GM13976 (cell line): ENCODE results near the gene SLC35E1.
"Not testable (repeated sequence)": the region's sequence is repeated elsewhere in the genome, so short reads cannot be mapped to it uniquely, and the experiment has no call there.

Experiments used
- DNase-seq: peaks from one replicate; pipeline ENCODE4 v3.0.0; 2012; ENCODE audit warnings: low spot score
- in situ Hi-C: fragments of 300-500 bp; cut with MboI; formaldehyde crosslinking; loops from one replicate; pipeline ENCODE4 v1.12.0; 2022; ENCODE audit warnings: low sequenced_read_pairs, mixed read lengths, inconsistent platforms; ENCODE audit not compliant: unreplicated experiment
- TF ChIP-seq, protein P1 (sequence below): IDR thresholded peaks from 2 replicates; pipeline ENCODE4 v1.5.1; 2012; ENCODE audit warnings: borderline replicate concordance, mild to moderate bottlenecking; ENCODE audit not compliant: insufficient read depth; ENCODE audit errors: extremely low read depth, missing control alignments, control extremely low read depth

SLC35E1 gene

DNA sequence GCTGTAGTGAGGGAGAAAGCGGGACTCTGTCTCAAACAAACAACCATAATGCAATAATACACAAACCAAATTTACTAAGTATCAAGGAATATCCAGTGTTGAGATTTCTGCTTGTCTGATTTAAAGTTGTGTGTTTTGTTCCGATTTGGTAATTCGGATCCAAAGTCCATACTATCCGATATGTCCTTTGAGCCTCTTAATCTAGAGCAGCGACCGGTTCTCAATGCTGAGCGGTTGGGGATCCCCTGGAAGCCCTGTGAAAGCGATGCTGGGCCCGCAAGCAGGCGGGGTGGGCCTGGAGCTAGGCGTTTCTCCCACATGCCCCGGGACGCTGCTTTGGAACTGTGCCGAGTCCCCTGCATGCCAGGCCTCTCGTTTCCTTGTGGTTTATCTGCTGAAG, 55.8 kb downstream of the SLC35E1 start:
- TF ChIP-seq, protein P1, sequence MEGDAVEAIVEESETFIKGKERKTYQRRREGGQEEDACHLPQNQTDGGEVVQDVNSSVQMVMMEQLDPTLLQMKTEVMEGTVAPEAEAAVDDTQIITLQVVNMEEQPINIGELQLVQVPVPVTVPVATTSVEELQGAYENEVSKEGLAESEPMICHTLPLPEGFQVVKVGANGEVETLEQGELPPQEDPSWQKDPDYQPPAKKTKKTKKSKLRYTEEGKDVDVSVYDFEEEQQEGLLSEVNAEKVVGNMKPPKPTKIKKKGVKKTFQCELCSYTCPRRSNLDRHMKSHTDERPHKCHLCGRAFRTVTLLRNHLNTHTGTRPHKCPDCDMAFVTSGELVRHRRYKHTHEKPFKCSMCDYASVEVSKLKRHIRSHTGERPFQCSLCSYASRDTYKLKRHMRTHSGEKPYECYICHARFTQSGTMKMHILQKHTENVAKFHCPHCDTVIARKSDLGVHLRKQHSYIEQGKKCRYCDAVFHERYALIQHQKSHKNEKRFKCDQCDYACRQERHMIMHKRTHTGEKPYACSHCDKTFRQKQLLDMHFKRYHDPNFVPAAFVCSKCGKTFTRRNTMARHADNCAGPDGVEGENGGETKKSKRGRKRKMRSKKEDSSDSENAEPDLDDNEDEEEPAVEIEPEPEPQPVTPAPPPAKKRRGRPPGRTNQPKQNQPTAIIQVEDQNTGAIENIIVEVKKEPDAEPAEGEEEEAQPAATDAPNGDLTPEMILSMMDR: no peak
- no peak for DNase-seq
- in situ Hi-C loops: no loop called here

DNA sequence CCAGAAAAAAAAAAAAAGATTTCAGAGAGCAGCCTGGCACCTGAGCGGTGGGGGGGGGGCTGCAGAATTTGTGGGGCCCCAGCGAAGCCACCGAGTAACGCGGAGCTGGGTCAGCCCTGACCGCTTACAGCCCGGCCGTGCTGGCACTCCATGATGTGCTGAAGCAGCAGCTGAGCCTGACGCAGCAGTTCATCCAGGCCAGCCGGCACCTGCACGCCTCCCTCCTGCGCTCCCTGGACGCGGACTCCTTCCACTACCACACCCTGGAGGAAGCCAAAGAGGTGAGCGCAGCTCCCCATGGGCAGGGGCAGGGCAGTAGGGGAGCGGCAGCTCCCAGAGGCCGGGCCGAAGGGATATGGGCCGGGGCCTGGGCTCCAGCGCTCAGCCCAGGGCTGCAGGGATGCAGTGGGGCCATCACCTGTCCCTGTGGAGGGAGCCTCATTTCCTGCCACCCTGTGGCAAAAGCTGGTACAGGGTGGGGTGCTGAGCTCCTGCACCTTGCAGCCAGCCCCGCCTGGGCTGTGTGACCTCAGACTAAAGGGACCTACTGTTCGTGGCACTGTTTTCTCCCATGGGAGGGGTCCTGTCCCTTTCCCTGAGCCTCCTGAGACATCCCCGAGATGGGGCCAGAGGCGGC, 57.7 kb downstream of the SLC35E1 start:
- in situ Hi-C loops: no loop called here
- no peak for DNase-seq
- TF ChIP-seq, protein P1: no peak

DNA sequence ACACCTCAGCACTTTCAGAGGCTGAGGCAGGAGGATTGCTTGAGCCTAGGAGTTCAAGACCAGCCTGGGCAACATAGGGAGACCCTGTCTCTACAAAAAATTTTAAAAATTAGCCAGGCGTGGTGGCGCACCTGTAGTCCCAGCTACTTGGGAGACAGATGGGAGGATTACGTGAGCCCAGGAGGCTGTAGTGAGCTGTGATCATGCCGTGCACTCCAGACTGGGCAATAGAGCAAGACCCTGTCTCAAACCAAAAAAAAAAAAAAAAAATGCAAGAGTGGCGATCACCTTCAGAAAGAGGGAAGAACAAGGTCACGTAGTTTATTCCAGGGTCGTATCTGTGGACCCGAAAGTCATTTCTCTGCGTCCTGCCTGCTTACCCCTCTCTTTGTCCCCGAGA, 59.6 kb downstream of the SLC35E1 start:
- in situ Hi-C loops, DNase-seq: not testable (repeated sequence)

DNA sequence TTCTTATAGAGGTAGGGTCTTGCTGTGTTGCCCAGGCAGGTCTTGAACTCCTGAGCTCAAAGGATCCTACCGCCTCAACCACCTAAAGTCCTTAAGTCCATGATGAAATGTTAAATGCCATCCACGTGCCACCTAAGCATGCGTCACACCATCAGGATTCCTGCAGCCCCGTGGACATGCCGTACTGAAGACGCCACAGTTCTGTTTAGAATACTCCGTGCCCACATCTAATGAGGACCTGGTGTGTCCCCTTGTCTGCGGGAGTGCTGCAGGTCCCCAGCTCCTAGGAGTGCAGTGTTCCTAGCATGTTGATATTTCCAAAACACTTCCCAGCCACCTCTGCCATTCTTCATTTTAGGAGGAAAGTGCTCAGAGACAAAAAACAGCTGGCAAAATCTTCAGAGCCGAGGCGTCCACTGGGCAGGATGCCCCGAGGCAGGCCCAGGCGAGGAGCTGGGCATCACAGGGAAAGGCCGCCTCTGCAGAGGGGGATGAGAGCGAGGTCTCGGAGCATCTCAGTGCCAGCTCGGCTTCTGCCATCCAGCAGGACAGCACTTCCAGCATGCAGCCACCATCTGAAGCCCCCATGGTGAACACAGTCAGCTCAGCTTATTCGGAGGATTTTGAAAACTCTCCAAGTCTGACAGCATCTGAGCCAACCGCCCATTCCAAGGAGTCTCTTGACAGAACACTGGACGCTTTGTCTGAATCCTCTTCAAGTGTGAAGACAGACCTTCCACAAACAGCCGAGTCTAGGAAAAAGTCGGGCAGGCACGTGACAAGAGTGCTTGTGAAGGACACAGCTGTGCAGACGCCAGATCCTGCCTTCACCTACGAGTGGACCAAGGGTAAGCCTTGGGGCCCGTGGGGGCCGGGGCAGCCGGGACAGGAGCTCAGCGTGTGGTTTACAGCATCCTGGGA, 62.8 kb downstream of the SLC35E1 start:
- TF ChIP-seq, protein P1: no peak
- no peak for DNase-seq
- in situ Hi-C loops: no loop called here

DNA sequence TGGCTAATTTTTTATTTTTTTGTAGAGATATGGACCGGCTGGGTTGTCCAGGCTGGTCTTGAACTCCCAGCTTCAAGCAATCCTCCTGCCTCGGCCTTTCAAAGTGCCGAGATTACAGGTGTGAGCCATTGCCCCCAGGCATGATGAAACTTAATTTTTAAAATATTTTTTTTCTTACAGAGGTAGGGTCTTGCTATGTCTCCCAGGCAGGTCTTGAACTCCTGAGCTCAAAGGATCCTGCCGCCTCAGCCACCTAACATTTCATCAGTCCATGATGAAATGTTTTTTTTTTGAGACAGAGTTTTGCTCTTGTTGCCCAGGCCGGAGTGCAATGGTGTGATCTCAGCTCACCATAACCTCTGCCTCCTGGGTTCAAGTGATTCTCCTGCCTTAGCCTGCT, 63.7 kb downstream of the SLC35E1 start:
- in situ Hi-C loops: no loop called here
- TF ChIP-seq, protein P1: no peak
- no peak for DNase-seq

DNA sequence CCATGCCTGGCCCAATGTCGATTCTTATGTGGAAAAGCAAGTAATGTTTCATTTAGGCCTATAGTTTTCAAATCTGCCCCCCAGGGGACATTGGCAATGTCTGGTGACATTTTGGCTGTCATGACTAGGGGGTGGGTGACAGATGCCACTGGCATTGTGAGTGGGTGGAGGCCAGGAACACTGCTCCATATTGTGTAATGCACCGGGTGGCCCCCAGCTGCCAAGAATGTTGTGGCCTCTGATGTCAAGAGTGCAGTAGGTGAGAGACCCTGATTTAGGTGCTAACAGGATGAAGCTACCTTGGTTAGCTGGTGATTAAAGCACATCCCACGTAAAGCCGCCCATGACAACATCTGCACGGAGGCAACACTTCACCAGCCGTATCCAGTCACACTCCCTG, 65.3 kb downstream of the SLC35E1 start:
- no peak for DNase-seq
- in situ Hi-C loops: no loop called here
- TF ChIP-seq, protein P1: no peak

DNA sequence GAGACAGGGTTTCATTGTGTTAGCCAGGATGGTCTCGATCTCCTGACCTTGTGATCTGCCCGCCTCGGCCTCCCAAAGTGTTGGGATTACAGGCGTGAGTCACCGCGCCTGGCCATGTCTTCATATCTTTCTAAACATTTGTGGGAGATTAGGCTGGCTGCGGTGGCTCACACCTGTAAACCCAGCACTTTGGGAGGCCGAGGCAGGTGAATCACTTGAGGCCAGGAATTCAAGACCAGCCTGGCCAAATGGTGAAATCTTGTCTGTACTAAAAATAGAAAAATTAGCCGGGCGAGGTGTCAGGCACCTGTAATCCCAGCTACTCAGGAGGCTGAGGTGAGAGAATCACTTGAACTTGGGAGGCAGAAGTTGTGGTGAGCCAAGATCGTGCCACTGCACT, 66.1 kb downstream of the SLC35E1 start:
- in situ Hi-C loops, DNase-seq: not testable (repeated sequence)
